ENCODE results near the gene TOR1A.
A peak's percentile ranks its signal among the peaks of the same experiment; 100 is the strongest.

TOR1A gene

GRCh38 chr9:129816501-129817435 lies 7.2 kb downstream of the TOR1A start:
- H3K27ac Mint-ChIP-seq, result peak overlapping the region; percentile 66
- peaks cover 16% of the 10 kb centered on the region for H3K4me1 Mint-ChIP-seq (ENCODE audit: low read depth)
- H3K36me3 Mint-ChIP-seq (ENCODE audit: low read depth), result peaks cover 90% of the 10 kb centered on the region
- H3K9me3 Mint-ChIP-seq, result no peaks in the 10 kb centered on the region
- no peak overlapping the region for H3K4me3 Mint-ChIP-seq
- no peaks in the 10 kb centered on the region for H3K27me3 Mint-ChIP-seq
- no peak for DNase-seq

DNA sequence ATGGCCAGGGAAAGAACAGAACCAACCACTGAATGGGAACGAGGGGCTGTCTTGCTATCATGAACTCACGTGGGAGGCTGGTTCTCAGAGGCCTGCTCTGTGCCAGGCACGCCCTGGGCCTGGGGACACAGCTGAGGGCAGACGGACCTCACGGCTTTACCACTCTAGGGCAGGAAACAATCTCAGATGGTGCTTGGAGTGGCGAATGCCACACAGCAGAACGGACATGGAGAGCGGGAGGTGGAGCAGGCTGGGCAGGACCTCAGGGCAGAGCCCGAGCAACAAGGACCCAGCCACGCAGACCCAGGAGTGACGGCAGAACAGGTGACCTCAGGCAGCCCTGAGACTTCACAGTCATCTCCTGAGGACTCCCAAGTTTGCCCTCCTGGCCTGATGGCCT lies 8.7 kb downstream of the TOR1A start:
- peak overlapping the region; percentile 71 for H3K27ac Mint-ChIP-seq
- no peaks in the 10 kb centered on the region for H3K9me3 Mint-ChIP-seq
- peaks cover 27% of the 10 kb centered on the region for H3K4me1 Mint-ChIP-seq (ENCODE audit: low read depth)
- no peak overlapping the region for H3K4me3 Mint-ChIP-seq
- H3K27me3 Mint-ChIP-seq, result no peaks in the 10 kb centered on the region
- DNase-seq, result no peak
- H3K36me3 Mint-ChIP-seq (ENCODE audit: low read depth), result peaks cover 92% of the 10 kb centered on the region

DNA sequence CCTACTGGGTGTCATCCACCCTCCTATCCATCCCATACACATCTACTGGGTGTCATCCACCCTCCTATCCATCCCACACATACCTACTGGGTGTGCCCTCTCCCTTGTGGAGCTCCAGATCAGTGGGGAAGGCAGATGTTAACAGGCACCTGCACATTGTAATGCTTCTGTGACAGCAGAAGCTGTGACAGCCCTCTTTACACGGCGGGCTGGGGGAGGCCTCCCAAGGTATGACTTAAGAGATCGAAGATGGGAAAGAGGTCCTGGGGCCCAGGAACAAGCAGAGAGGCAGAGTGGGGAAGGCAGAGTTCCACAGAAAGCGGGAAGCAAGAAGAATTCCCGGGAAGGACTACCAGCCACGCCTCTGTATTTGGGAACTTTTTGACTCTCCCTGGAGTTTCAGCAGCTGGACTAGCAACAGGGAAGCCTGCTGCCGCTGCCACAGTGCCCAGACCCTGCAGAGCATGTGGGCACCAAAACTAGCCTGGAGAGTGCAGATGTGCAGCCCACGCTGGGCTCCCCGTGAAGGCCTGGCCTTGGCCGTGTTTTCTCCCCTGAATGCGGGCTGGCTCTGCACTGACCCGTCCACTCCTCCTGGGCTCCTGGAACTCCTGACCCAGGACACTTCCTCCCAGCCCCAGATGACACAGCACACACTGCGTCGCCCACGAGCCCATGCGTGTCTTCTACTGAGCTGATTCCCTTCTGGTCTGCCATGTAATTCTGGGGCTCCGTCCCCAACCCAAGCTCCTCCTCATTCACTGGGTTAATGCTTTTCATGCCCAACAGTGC lies 9.3 kb downstream of the TOR1A start:
- H3K27ac Mint-ChIP-seq, result peak overlapping the region; percentile 71
- H3K27me3 Mint-ChIP-seq, result no peaks in the 10 kb centered on the region
- H3K36me3 Mint-ChIP-seq (ENCODE audit: low read depth), result peaks cover 94% of the 10 kb centered on the region
- no peaks in the 10 kb centered on the region for H3K9me3 Mint-ChIP-seq
- H3K4me3 Mint-ChIP-seq, result no peak overlapping the region
- peaks cover 27% of the 10 kb centered on the region for H3K4me1 Mint-ChIP-seq (ENCODE audit: low read depth)
- no peak for DNase-seq

DNA sequence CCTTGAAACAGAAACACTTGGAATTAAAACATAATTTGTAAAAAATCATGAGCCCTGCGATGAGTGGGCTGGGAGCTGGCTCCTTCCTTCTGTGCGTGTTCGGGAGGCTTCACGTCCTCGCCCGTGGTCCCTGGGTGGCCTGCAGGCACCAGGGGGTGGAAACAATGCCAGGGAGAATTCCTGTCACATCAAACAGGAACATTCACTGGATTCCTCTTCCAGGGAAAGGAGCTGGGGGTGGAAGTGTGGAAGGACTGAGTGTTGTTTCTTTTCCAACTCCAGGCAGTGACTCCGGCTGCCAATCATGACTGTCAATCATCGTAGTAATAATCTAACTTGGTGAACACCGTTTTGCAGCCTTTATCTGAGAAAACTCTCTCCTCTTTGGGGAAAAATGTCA lies 10.3 kb downstream of the TOR1A start:
- no peaks in the 10 kb centered on the region for H3K9me3 Mint-ChIP-seq
- H3K4me1 Mint-ChIP-seq (ENCODE audit: low read depth), result peaks cover 29% of the 10 kb centered on the region
- H3K36me3 Mint-ChIP-seq (ENCODE audit: low read depth), result peaks cover 96% of the 10 kb centered on the region
- H3K27ac Mint-ChIP-seq, result no peak overlapping the region
- H3K4me3 Mint-ChIP-seq, result no peak overlapping the region
- DNase-seq, result no peak
- H3K27me3 Mint-ChIP-seq, result no peaks in the 10 kb centered on the region

DNA sequence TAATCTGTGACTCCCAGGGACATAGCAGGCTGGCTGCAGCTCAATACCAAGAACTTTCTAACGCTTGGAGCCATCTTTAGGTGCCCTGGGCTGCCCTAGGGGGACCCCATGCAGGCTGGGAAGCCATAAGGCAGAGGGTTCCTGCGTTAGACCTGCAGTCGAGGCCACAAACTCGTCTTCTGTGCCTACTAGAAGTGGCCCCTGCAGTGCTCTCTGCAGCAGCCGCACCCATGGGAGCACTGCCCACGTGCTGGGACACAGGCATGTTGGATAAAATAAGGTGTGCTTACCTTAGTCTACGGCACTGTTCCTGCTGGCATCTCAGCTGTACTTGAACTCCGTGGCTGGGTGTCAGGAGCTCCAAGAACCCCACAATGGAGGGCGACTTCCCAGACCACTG lies 11.6 kb downstream of the TOR1A start:
- peak overlapping the region; percentile 77 for H3K27ac Mint-ChIP-seq

GRCh38 chr9:129811967-129812363 lies 12.0 kb downstream of the TOR1A start:
- Mint-ChIP-seq H3K36me3 (ENCODE audit: low read depth) (peaks cover 97% of the 10 kb centered on the region), H3K4me1 (ENCODE audit: low read depth) (peaks cover 31% of the 10 kb centered on the region), H3K27ac (peak overlapping the region; percentile 77), H3K27me3 (no peaks in the 10 kb centered on the region), H3K4me3 (no peak overlapping the region), H3K9me3 (no peaks in the 10 kb centered on the region)
- no peak for DNase-seq

More for the DNA sequence above, 11.6 kb downstream of the TOR1A start:
- no peaks in the 10 kb centered on the region for H3K27me3 Mint-ChIP-seq
- no peak for DNase-seq
- no peak overlapping the region for H3K4me3 Mint-ChIP-seq
- H3K36me3 Mint-ChIP-seq (ENCODE audit: low read depth), result peaks cover 97% of the 10 kb centered on the region
- no peaks in the 10 kb centered on the region for H3K9me3 Mint-ChIP-seq
- peaks cover 29% of the 10 kb centered on the region for H3K4me1 Mint-ChIP-seq (ENCODE audit: low read depth)

DNA sequence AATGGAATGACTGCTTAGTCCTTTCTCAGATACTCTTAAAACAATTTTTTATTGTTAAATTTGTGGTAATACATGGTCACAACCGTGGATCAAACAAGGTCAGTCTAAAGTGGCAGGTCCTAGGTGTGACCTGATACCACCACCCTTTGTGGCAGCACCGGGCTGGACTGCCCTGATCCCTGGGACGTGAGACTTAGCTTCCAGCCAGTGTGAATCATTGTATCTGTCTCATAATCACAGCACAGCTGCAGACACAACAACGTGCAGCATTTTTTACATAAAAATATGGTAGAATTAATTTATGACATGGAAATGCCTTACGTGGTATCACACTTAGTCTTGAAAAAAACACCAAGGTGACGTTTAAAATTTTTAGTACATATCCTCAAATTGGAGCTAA lies 13.1 kb downstream of the TOR1A start:
- Mint-ChIP-seq H3K27me3 (no peaks in the 10 kb centered on the region), H3K4me1 (ENCODE audit: low read depth) (peaks cover 37% of the 10 kb centered on the region), H3K9me3 (no peaks in the 10 kb centered on the region), H3K36me3 (ENCODE audit: low read depth) (peaks cover 97% of the 10 kb centered on the region), H3K27ac (no peak overlapping the region), H3K4me3 (no peak overlapping the region)
- DNase-seq, result no peak

DNA sequence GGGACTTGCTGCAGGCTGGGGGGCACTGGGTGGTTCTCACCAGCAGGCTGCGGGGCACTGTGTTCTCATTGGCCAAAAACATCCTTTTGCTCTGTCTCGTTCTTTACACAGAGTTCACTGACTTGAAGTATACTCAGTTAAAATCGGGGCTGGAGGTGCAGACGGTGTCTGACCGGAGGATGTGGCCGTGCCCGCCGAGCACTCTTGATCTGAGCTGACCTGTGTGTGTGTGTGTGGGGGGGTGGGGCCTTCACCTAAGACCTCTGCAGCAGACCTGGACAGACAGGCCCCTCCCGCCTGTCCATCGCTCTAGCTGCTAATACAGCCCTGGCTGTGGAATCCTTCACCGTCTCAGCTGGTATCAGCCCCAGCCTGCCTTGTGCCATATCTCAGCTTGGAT lies 13.8 kb downstream of the TOR1A start:
- DNase-seq, result no peak
- H3K4me1 Mint-ChIP-seq (ENCODE audit: low read depth), result peaks cover 41% of the 10 kb centered on the region
- H3K4me3 Mint-ChIP-seq, result no peak overlapping the region
- H3K36me3 Mint-ChIP-seq (ENCODE audit: low read depth), result peaks cover 97% of the 10 kb centered on the region
- H3K9me3 Mint-ChIP-seq, result no peaks in the 10 kb centered on the region
- no peak overlapping the region for H3K27ac Mint-ChIP-seq
- H3K27me3 Mint-ChIP-seq, result no peaks in the 10 kb centered on the region

DNA sequence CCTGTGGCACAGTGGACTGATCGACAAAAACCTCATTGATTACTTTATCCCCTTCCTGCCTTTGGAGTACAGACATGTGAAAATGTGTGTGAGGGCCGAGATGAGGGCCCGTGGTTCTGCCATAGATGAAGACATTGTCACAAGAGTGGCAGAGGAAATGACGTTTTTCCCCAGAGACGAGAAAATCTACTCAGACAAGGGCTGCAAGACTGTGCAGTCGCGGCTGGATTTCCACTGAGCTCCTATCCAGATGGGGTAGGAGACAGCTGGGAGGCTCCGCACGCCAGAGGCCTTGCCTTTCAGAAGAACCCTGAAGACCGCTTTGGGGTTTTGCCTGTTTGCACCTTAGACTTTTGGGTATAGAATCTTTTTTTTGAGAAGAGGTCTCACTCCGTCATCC lies 14.6 kb downstream of the TOR1A start:
- H3K36me3 Mint-ChIP-seq (ENCODE audit: low read depth), result peaks cover 95% of the 10 kb centered on the region
- DNase-seq, result no peak
- no peaks in the 10 kb centered on the region for H3K9me3 Mint-ChIP-seq
- peak overlapping the region; percentile 76 for H3K27ac Mint-ChIP-seq
- H3K4me3 Mint-ChIP-seq, result no peak overlapping the region
- peaks cover 43% of the 10 kb centered on the region for H3K4me1 Mint-ChIP-seq (ENCODE audit: low read depth)
- no peaks in the 10 kb centered on the region for H3K27me3 Mint-ChIP-seq

DNA sequence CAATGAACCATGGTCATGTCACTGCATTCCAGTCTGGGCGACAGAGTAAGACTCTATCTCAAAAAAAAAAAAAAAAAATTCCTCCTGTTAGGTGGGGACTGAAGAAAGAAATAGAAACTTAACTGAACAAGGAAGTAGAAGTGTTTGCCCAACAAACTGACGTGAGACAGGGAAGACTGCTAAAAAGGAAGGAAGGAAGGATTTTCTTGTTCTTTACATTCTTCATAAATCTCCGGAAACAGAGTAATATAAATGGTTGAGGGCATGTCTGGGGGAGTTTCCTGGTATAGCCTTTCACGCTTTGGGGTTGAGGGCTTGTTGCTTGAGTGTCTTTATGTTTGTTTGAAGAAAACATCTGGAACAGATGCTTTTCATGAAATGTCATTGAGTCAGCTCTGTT lies 17.9 kb downstream of the TOR1A start:
- Mint-ChIP-seq H3K9me3 (no peaks in the 10 kb centered on the region), H3K4me1 (ENCODE audit: low read depth) (peaks cover 34% of the 10 kb centered on the region), H3K36me3 (ENCODE audit: low read depth) (peaks cover 71% of the 10 kb centered on the region), H3K27me3 (no peaks in the 10 kb centered on the region), H3K4me3 (peak overlapping the region; percentile 32), H3K27ac (peak overlapping the region; percentile 70)
- DNase-seq, result no peak

DNA sequence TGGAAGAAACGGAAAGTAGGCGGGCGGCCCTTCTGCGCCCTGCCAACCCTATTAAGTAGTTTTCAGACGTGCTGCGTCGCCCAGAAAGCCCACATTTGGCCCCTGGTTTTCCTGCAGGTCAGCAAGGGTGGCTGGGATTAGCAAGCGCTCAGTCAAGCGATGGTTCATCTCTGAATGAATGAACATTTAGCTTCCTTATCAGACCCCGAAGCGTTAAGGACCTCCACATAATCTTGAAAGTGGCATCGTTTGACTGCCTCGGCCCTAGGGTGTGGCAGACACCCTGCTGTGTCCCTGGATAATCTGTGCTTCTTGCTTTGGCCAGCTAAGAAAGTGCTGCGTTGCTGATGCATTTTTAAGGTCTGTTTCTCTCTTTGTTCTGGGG lies 20.3 kb downstream of the TOR1A start:
- Mint-ChIP-seq H3K4me3 (peak overlapping the region; percentile 87), H3K36me3 (ENCODE audit: low read depth) (peaks cover 47% of the 10 kb centered on the region), H3K27me3 (no peaks in the 10 kb centered on the region), H3K4me1 (ENCODE audit: low read depth) (peaks cover 27% of the 10 kb centered on the region), H3K27ac (peak overlapping the region; percentile 94), H3K9me3 (no peaks in the 10 kb centered on the region)
- no peak for DNase-seq

DNA sequence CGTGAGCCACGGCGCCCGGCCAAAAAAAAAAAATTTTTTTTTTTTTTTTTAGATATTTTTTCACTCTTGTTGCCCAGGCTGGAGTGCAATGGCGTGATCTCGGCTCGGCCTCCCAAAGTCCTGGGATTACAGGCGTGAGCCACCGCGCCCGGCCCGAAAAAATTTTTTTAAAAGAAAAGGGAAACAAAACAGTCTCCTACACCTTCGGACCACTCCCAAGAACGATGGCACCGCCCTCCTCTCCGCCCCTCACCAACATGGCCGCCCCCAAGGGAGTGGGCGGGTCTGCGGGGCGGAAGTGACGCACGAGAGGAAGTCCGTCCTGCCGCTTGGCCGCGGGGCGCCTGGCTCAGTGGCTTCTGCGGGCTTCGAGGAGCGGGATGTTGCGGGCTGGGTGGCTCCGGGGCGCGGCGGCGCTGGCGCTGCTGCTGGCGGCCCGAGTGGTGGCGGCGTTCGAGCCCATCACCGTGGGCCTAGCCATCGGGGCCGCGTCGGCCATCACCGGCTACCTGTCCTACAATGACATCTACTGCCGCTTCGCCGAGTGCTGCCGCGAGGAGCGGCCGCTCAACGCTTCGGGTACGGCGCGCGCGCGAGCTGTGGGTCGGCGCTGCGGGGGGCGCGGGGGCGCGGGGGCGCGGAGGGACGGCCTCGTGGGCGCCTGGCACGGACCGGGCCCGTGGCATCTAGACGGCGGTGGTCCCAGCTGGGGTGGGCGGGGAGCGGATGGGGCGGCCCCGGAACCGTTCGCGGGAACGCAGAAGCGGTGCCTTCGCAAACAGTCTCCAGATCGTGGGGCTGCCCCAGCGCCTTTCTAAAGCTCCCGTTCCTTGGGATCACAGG lies 20.9 kb downstream of the TOR1A start, which contains the start of gene TOR1B:
Gene TOR1B (plus strand): TSS at position 352 of the 843 bp plus-strand sequence. CDS start 29 bp downstream, at position 381.
- peak; percentile 99 for DNase-seq
- H3K9me3 Mint-ChIP-seq, result no peaks in the 10 kb centered on the region
- H3K4me1 Mint-ChIP-seq (ENCODE audit: low read depth), result peaks cover 27% of the 10 kb centered on the region
- peak within 1 kb of the TSS; percentile 94 for H3K27ac Mint-ChIP-seq
- peak within 1 kb of the TSS; percentile 87 for H3K4me3 Mint-ChIP-seq
- H3K27me3 Mint-ChIP-seq, result no peaks in the 10 kb centered on the region
- H3K36me3 Mint-ChIP-seq (ENCODE audit: low read depth), result peaks cover 42% of the 10 kb centered on the region

- Mint-ChIP-seq H3K4me1 (ENCODE audit: low read depth) (peaks cover 23% of the 10 kb centered on the region), H3K27me3 (no peaks in the 10 kb centered on the region), H3K27ac (no peak overlapping the region), H3K4me3 (peak overlapping the region; percentile 24), H3K36me3 (ENCODE audit: low read depth) (peaks cover 27% of the 10 kb centered on the region), H3K9me3 (no peaks in the 10 kb centered on the region)
- DNase-seq, result no peak
Observed at GRCh38 chr9:129801504-129801903, 22.4 kb downstream of the TOR1A start.

- no peak for DNase-seq
- H3K27me3 Mint-ChIP-seq, result no peaks in the 10 kb centered on the region
- peaks cover 5% of the 10 kb centered on the region for H3K36me3 Mint-ChIP-seq (ENCODE audit: low read depth)
- peaks cover 5% of the 10 kb centered on the region for H3K4me1 Mint-ChIP-seq (ENCODE audit: low read depth)
- no peak overlapping the region for H3K4me3 Mint-ChIP-seq
- H3K27ac Mint-ChIP-seq, result no peak overlapping the region
- no peaks in the 10 kb centered on the region for H3K9me3 Mint-ChIP-seq
Observed at GRCh38 chr9:129798973-129799372, 25.0 kb downstream of the TOR1A start.
